Subcutaneous adipose tissue (tissue), 4 donors: ENCODE data around the gene TMEM250. TPM values are rescaled to one million over a fixed set of nuclear protein-coding genes. Genes with fewer than 3 reads are reported as not detected.

Experiments
- CTCF ChIP-seq: fragments of 450-650 bp; IDR thresholded peaks from one replicate; pipeline ENCODE4 v1.5.1; 2016; ENCODE audit warnings: low read depth, mild to moderate bottlenecking, control low read depth, antibody characterized with exemption, moderate library complexity
- total RNA-seq, 4 donors: library from RNA; depleted of rRNA; stranded (reverse); fragments of >200 nt; gene quantifications; one replicate each; pipeline ENCODE4 v1.1.0, GENCODE V29; 2016

TMEM250 gene
- total RNA-seq, 4 donors from 2014 or later: 11.3 to 47.8 (median 19.6) TPM

GRCh38 chr9:136086213-136086881 lies 32.3 kb downstream of the TMEM250 start:
- no peak for TF ChIP-seq CTCF

GRCh38 chr9:136085815-136086212 lies 32.9 kb downstream of the TMEM250 start:
- TF ChIP-seq CTCF: no peak

GRCh38 chr9:136084063-136084944 lies 34.4 kb downstream of the TMEM250 start:
- no peak for TF ChIP-seq CTCF

GRCh38 chr9:136083558-136084062 lies 35.1 kb downstream of the TMEM250 start:
- no peak for TF ChIP-seq CTCF

GRCh38 chr9:136082496-136083361 lies 35.9 kb downstream of the TMEM250 start:
- TF ChIP-seq CTCF: no peak

- no peak for TF ChIP-seq CTCF
Measured at GRCh38 chr9:136081826-136082495, 36.7 kb downstream of the TMEM250 start.
